ENCODE data around the gene ENTPD1.
"Not testable (repeated sequence)": the region's sequence is repeated elsewhere in the genome, so short reads cannot be mapped to it uniquely, and the experiment has no call there.

Gene ENTPD1

DNA sequence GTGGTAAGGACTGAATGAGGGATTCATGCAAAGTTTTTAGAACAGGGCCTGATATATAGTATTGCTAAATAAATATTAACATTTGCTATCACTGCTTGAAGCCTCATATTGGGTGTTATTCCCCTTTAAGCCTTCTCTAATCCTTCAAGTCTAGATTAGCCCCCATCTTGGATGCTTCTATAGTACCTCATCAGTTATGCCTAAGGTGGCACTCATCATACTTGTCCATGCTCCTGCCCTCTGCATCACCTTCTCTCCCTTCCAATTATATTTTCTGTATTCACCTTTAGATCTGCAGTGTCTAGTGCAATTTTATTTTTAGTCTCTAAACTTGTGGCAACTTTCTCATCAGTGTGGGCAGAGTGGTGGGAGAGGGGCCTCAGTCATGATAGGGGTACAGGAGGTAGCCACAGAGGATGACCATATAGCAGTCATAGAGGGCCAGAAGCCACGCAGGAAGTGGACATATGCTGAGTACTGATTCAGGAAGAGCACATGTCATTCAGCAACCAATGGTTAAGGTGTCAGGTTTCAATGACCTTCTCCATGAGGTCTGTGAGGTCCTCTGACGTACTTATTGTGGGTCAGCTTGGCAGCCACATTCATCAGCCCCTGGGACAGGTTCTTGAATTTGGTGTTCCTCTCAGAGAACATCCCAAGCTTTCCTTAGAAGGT, 2.5 kb downstream of the ENTPD1 start:
- DNase-seq (ENCODE audit: low read depth in 1 of 2, low spot score in 1 of 2) = no peak

DNA sequence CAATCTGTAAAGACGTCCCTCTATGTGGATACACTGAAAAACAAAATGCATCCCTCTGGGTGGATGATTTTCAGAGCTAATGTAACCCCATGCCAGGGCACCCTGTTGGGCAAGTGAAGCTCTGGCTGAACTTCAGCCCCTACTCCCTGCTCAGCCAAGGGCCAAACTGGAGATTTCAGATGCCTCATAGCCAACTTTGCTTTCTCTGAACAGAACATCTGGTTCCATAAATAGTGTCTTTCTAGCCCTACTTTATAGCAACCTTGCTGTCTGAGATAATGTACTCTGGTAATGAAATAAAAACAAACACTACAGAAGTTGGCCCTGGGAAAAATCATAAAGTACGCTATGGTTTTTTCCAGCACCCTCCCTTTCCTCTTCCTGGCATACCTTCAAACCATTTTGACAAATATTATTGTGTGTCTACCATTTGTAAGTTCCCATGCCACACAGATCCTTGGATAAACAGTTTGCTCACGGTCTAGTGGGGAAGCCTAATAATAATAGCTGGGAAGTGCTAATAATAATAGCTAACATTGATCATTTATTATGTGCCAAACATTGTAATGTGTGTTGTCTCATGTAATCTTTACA, 3.4 kb downstream of the ENTPD1 start:
- no peak for DNase-seq (ENCODE audit: low read depth in 1 of 2, low spot score in 1 of 2)

DNA sequence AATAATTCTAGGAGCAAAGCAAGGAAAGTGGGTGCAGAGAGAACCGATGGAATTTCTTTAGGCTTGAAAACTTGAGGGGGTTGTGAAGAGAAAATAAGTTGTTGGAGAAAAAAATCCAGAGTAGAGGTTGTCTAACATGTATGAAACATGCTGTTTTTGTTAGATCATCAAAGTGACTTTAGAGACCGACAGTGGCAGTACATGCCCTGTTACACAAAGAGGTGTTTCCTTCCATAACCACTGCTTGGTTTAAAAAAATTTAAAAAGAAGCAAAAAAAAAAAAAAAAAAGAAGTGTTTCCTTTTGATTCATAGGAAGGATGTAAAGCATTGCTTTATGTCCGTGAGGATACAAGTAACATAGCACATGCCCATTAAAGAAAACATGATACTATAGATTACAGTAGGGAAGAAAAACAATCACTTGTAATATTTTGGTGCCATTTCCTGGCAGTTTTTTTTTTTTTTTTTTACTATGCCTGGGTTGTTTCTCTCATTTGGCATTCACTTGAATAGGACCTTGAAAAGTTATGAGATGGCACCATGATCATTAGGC, 6.1 kb downstream of the ENTPD1 start:
- no peak for DNase-seq (ENCODE audit: low read depth in 1 of 2, low spot score in 1 of 2)

DNA sequence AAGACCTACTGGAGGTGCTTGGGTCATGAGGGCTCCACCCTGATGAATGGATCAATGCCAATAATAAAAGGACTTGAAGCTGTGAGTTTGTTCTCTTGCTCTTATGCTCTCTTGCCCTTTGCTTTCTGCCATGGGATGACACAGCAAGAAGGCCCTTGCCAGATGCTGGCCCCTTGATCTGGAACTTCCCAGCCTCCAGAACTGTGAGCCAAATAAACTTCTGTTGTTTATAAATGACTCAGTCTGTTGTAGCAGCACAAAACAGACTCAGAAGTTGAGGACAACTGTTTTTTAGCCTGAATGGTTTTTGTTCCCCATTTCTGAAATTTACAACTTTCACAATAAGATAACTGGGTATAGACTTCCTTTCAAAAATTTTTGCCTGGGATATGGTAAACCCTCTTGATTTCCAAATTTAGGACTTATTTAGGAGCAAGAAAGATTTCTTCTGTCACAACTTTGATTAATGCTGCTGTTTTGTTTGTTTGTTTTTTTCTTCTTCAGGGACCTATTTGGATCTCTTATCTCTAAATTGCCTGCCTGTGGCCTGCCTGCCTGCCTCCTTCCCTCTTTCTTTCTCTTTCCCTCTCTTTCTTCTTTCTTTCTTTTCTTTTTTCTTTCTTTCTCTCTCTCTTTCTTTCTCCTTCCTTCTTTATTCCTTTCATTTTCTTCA, 12.1 kb downstream of the ENTPD1 start:
- no peak for DNase-seq (ENCODE audit: low read depth in 1 of 2, low spot score in 1 of 2)

DNA sequence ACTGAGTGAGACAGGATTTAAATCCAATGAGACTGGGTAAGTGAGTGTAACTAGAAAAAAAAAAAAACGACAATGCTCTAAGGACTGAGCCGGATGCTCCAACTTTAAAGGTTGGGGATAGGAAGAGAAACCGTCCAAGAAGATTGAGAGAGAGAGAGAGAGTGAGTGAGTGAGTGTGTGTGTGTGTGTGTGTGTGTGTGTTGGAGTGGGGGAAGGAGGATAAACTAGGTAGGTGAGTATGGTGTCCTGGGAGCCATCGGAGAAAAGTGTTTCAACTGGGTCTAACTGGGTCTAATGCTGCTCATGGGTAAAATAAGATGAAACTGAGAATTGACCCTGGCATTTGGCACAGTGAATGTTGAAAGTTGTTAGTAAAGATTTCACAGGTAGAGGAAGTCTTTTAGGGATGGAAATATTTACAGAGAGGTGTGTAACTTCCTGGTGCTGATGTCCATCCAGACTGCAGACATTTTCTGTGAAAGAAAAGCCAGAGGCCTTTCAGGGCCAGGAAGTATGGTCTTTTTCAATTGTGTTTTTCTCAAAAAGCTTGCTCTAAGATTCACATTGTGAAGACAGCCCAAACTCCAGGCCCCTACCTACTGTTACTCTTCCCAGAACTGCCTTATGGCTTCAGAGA, 14.2 kb downstream of the ENTPD1 start:
- DNase-seq (ENCODE audit: low read depth in 1 of 2, low spot score in 1 of 2) = no peak

DNA sequence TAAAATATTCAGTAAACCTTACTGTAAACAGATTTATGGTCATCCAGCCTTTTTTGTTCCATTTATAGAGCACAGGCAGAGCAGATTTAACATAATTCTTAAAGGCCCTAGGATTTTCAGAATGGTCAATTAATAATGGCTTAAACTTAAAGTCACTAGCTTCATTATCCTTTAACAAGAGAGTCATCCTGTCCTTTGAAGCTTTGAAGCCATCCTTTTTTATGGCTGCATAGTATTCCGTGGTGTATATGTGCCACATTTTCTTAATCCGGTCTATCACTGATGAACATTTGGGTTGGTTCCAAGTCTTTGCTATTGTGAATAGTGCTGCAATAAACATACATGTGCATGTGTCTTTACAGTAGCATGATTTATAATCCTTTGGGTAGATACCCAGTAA, 17.5 kb downstream of the ENTPD1 start:
- DNase-seq (ENCODE audit: low read depth in 1 of 2, low spot score in 1 of 2) = not testable (repeated sequence)

DNA sequence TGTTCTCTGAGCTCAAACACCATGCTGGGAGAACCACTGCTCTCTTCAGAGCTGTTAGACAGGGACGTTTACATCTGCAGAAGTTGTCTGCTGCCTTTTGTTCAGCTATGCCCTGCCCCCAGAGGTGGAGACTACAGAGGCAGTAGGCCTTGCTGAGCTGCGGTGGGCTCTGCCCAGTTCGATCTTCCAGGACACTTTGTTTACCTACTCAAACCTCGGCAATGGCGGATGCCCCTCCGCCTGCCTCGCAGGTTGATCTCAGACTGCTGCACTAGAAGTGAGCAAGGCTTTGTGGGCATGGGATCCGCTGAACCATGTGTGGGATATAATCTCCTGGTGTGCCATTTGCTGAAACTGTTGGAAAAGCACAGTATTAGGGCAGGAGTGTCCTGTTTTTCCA, 21.7 kb downstream of the ENTPD1 start:
- not testable (repeated sequence) for DNase-seq (ENCODE audit: low read depth in 1 of 2, low spot score in 1 of 2)

DNA sequence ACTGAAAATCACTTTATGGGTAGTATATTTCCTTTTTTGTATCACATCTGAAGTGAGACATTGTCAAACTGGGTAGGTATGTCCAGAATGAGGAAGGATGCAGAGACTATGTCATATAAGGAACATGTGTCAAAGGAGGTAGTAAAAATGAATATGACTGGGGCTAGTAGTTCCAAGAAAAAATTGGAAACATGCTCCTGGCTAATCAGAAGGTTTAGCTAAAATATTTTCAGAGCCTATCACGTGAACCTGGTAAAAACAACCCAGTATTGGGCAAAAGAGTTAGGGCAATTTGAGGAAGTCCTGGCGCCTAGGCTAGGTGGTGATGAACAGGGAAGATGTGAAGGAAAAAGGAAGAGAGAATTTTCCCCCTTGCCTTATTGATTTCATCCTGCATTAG, 26.4 kb downstream of the ENTPD1 start:
- DNase-seq (ENCODE audit: low read depth in 1 of 2, low spot score in 1 of 2) = no peak

DNA sequence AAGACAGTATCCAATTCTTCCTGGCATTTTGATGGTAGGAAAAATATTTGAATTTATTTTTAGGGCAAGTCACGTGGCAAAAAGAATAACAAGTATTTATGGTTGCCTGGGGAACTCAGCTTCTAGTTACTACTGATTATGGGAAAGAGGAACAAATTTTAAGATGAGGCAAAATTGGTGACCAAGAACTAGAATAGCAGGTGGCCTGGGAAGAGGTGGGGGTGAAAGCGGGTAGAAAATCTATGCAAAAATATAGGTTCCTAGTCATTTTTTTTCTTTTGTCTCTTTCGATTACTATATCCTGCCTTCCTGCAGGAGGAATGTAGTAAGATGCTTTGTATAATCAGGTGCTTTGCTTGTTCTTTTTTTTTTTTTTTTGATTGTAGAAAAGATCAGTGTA, 27.8 kb downstream of the ENTPD1 start:
- DNase-seq (ENCODE audit: low read depth in 1 of 2, low spot score in 1 of 2) = no peak

DNA sequence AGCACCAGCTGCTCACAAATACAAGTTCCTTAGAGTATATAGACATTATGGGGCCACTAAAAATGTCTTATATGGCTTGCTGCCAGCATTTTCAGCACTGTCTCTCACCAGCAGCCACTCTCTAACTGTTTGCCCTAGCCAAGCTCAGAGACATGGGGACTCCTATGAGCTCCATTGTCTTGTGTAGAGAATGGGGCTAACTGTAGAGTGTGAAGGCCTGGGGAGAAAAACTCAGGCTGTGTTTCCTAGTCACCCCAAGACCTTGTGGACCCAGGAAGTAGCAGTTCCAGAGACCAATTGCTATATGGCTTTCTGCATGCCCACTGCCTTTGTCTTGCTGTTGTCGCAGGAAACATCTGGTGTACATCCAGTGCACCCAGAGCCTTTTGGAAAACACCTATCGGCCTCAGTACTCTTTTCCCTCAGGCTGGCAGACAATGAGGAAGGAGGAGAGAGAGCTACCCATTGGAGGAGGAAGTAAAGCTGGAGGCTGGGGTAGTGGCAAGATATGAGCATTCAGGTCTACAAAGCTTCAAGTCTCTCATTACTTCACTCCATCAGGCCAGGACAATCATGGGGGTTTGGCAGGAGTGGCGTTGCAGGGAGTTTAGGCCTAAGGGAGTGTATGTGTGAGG, 28.4 kb downstream of the ENTPD1 start:
- no peak for DNase-seq (ENCODE audit: low read depth in 1 of 2, low spot score in 1 of 2)

DNA sequence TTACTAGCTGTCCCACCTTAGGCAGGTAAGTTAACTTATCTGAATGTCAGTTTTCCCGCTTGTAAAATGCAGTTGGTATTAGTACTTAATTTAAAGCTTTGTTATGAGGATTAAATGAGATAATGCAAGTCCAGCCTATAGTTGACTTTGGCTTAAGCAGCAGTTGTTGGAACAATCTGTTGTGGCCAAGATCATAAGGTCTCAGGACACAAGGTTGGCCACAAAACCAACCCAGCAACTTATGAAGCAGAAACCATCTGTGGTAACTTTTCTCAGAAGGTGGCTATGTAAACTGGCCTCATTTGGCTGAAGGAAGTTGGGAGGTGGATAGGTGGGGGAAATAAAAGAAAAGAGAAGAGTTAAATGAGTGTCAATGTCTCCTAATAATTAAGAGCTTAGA, 29.4 kb downstream of the ENTPD1 start:
- DNase-seq (ENCODE audit: low read depth in 1 of 2, low spot score in 1 of 2) = no peak

DNA sequence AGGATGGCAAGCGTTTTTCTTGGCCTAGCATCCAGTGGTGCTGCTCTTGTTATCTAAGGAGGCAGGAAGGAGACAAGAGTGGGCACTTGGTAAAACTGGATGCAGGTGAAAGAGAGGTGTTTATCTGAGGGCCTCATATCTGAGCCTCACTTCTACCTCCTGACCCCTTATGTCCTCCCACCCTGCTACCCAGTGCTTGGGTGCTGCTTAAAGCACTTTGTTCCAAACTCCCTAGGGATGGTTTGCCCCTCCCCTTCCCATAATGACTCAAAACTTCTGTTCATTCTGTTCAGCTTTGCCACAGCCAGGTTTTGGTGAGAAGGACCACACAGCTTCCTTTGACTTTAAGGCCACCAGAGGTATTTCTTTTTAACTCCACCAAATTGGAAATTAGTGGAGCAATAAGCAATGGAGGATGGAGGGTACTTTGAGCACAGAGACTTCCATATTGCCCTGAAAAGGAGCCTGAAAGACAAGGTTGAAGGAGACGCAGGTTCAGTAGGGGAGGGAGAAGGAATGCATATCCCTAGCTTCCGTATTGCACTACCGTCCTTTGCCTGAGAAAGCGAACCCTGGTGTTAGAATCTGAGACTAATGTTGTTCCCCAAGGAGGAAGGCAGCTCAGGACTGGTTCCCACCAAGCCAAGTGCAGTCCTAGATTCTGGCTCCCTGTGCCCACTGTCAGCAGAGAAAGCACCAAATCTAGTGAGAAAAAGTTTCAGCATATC, 30.1 kb downstream of the ENTPD1 start:
- DNase-seq (ENCODE audit: low read depth in 1 of 2, low spot score in 1 of 2) = no peak

DNA sequence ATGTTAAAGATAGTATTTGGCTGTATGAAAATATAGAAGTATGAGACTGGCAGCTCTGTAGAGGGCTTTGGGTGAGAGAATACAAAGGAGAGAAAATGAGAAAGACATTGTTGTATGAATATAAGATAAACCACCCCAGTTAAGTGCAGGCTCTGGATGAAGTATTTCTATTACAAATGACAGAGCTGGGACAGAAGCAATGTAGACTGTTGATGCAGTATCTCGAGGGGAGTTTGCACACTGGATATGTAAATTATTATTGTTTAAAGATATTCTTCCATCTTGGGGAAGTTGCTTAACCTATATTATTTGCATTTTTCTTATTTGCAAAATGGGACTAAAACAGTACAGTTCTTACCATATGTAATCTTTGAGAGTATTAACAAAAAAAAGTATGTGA, 31.5 kb downstream of the ENTPD1 start:
- no peak for DNase-seq (ENCODE audit: low read depth in 1 of 2, low spot score in 1 of 2)

DNA sequence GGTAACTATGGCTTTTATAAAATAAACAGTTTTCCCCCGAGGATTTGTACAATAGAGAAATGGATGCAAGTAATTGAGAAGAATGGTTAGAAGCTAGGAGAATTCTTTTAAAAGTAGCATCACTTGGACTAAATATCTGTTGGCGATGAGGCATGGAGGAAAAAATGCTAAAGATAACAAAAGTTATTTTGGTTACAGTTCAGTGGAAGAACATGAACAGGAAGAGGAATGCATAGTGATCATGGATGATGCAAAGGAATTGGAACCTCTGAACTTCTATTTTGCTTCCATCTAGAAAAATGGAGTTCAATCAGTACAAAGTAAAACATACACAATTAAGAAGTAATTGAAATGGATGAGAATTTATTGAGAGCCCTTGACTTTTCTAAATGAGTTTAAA, 32.9 kb downstream of the ENTPD1 start:
- no peak for DNase-seq (ENCODE audit: low read depth in 1 of 2, low spot score in 1 of 2)

DNA sequence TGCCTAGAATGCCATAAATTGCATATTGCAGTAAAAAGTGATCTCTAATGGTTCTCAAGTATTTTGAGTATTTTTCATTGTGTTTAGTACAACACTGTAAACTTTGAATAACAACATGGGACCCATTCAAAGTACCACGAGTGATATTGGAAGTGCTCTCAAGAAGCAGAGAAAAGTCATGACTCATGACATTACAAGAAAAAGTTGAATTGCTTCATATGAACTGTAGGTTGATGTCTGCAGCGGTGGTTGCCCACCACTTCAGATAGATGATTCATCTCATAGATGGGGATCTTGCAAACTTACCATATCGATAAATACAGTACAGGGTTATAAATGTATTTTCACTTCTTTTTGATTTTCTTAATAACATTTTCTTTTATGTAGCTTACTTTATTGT, 33.9 kb downstream of the ENTPD1 start:
- no peak for DNase-seq (ENCODE audit: low read depth in 1 of 2, low spot score in 1 of 2)

DNA sequence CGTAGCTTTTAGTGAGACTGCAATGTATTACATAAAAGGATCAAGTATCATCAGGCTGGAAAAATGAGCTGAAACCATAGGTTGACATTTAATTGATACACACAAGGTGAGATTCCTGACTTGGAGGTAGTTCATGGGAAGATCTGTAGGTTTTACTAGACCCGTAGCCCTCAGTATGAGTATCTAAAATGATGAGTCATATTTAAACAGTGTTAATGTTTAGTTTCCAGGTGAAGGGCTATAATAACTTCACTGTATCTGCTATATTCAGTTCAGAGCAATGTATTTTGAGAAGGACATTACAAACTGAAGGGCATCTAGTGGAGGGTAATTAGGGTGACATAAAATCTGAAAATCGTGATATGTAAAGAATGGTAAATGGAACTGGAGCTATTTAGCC, 35.0 kb downstream of the ENTPD1 start:
- DNase-seq (ENCODE audit: low read depth in 1 of 2, low spot score in 1 of 2) = no peak

DNA sequence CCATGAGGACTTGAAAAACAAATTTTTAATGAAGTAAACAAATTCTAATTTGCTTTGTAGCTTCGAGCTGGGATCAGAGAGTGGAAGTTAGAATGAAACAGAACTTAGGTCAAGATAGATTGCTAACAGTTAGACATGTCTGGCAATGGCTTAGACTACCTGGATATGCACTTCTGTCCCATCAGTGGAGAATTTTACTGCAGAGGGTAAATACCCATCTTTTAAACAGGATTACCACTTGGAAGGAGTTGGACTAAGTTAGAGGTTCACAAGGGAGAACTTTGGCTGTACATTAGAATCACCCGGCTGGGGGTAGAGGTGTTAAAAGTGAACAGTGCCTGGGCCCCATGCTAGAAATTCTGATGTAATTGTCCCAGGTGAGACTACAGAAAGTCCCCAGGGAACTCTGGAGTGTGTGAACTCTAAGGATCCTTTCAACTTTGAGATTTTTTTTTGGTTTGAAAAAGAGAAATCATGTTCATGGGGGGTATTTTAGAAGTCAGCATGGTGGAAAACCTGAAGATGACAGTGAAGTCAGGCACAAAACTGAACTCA, 35.5 kb downstream of the ENTPD1 start:
- DNase-seq (ENCODE audit: low read depth in 1 of 2, low spot score in 1 of 2) = no peak

DNA sequence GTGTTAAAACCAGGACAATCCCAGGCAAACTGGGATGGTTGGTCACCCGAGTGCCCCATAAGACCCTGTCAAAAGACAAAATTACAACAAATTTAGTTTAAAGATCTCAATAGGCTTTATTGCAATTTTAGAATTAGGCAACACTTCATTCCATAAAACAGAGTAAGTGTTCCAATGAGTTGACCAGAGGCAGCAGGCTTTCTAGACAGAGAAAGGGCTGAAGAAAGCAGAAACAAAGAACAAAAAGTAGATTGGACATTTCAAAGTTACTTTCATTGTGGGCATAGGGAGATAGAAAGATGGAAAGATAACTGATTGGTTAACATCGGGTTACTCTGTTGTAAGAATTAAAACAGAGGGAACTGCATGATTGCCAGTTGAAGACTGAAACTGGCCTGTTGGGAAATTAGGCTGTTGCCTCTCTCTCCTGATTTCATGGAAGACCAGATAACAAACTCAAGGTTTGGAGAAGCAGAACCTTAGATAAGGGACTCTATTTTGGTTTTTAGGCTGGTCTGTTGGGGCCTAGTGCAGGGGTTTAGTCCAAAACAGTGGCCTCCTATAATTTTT, 36.3 kb downstream of the ENTPD1 start:
- DNase-seq (ENCODE audit: low read depth in 1 of 2, low spot score in 1 of 2) = no peak

DNA sequence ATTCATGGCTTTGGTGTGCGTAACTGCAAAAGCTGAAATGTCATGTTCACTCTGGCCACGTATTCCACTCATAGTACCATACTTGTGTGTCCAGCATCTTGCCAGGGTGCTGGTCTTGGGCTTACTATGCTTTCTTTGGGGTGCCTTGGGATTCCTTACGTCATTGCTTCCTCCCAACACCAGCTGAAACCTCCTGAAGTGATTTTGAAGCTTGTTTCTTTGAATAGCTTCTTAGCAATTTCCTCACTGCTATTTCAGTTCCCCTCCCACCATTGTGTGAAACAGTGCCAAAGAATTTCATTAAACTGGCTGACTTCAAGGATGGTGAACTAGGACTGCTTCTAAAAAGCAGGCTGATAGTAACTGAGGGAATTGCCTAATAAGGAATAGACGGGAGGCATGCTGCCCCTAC, 36.9 kb downstream of the ENTPD1 start:
- no peak for DNase-seq (ENCODE audit: low read depth in 1 of 2, low spot score in 1 of 2)

DNA sequence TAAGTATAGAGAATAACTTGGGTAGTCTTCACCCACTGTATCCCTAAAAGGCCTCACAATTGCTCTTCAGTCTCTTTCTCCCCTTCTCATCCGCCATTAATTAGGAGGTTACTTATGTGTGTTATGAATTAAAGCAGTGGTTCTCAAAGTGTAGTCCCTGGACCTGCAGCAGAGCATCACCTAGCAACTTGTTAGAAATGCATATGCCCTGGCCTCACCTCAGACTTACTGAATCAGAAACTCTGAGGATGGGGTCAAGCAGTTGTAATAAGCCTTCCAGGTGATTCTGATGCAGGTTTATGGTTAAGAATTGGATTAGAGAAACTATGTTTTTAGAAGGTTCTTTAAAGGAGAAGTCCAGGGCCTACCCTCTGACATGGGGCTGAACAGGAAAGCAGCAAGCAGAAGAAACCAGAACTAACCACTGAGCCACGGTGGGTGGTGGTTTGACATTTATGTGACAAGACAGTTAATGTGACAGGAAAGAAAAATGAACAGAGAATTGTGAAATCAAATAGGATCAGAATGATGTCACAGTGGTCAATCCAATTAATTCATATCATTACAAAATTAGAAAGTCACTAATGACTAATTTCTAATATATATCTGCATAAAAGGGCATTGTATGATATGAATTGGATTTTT, 37.6 kb downstream of the ENTPD1 start:
- no peak for DNase-seq (ENCODE audit: low read depth in 1 of 2, low spot score in 1 of 2)

All from stimulated activated CD4-positive, alpha-beta T cell treated with anti-CD3 and anti-CD28 coated beads, Interleukin-15, amount 100 ng/mL, for 1 hour (primary cell).